GM23248 (cell line): ENCODE data around the gene TSHZ2. TPM values are rescaled to one million over a fixed set of nuclear protein-coding genes. Genes with fewer than 3 reads are reported as not detected.

Source experiments
- DNase-seq: peaks from one replicate; pipeline ENCODE4 v3.0.0-alpha.2; 2015
- H2AFZ ChIP-seq: fragments of 200-600 bp; sonication (generic); 2 replicates; pipeline ENCODE4 v1.6.1; 2016; ENCODE audit warnings: antibody characterized with exemption
- H3F3A ChIP-seq: fragments of 200-600 bp; sonication (generic); 2 replicates; pipeline ENCODE4 v1.6.1; 2016; ENCODE audit warnings: mild to moderate bottlenecking, antibody characterized with exemption, mixed run types; ENCODE audit not compliant: insufficient read depth
- H3K27ac ChIP-seq: fragments of 200-600 bp; sonication (generic); 2 replicates; pipeline ENCODE4 v1.5.1; 2016; ENCODE audit warnings: mild to moderate bottlenecking
- H3K27me3 ChIP-seq: fragments of 200-600 bp; sonication (generic); replicated peaks from 2 replicates; pipeline ENCODE4 v1.6.1; 2016; ENCODE audit warnings: mild to moderate bottlenecking; ENCODE audit not compliant: insufficient read depth
- H3K36me3 ChIP-seq: fragments of 200-600 bp; sonication (generic); 2 replicates; pipeline ENCODE4 v1.6.1; 2016; ENCODE audit warnings: low read depth, mild to moderate bottlenecking
- H3K4me1 ChIP-seq: fragments of 200-600 bp; sonication (generic); 2 replicates; pipeline ENCODE4 v1.6.1; 2016; ENCODE audit warnings: mild to moderate bottlenecking; ENCODE audit not compliant: insufficient read depth
- H3K4me2 ChIP-seq: fragments of 200-600 bp; sonication (generic); one replicate; pipeline ENCODE4 v1.6.1; 2016; ENCODE audit warnings: mild to moderate bottlenecking; ENCODE audit not compliant: unreplicated experiment
- H3K4me3 ChIP-seq: fragments of 200-600 bp; sonication (generic); 2 replicates; pipeline ENCODE4 v1.5.1; 2016; ENCODE audit warnings: mild to moderate bottlenecking
- H3K79me2 ChIP-seq: fragments of 200-600 bp; sonication (generic); 2 replicates; pipeline ENCODE4 v1.6.1; 2016; ENCODE audit warnings: mild to moderate bottlenecking; ENCODE audit not compliant: insufficient read depth
- H3K9ac ChIP-seq: fragments of 200-600 bp; sonication (generic); 2 replicates; pipeline ENCODE4 v1.6.1; 2016; ENCODE audit warnings: mild to moderate bottlenecking
- H3K9me2 ChIP-seq: fragments of 200-600 bp; sonication (generic); 2 replicates; pipeline ENCODE4 v1.6.1; 2016; ENCODE audit warnings: mixed run types, mild to moderate bottlenecking, moderate library complexity; ENCODE audit not compliant: insufficient read depth
- H3K9me3 ChIP-seq: fragments of 200-600 bp; sonication (generic); one replicate; pipeline ENCODE4 v1.6.1; 2017; ENCODE audit warnings: low read depth
- H4K20me1 ChIP-seq: fragments of 200-600 bp; sonication (generic); 2 replicates; pipeline ENCODE4 v1.6.0; 2016; ENCODE audit not compliant: insufficient read depth
- EZH2 ChIP-seq: fragments of 200-600 bp; sonication (generic); IDR thresholded peaks from 2 replicates; pipeline ENCODE4 v1.6.1; 2018; ENCODE audit warnings: antibody characterized with exemption, mild to moderate bottlenecking; ENCODE audit not compliant: insufficient read depth, poor library complexity, severe bottlenecking
- EZH2phosphoT487 ChIP-seq: fragments of 200-600 bp; sonication (generic); IDR thresholded peaks from 2 replicates; pipeline ENCODE4 v1.6.1; 2018; ENCODE audit warnings: antibody characterized with exemption, moderate library complexity, mild to moderate bottlenecking, low read depth; ENCODE audit not compliant: insufficient read depth
- WGBS, 2 experiments: methylation state at CpG; one replicate each; pipeline ENCODE4 v1.1.6; 2015 to 2017; ENCODE audit warnings: low lambda C conversion rate in 2 of 2, low coverage in 1 of 2; ENCODE audit errors: missing lambda C conversion rate in 2 of 2; 5-methylcytosine and 5-hydroxymethylcytosine counted together
- in situ Hi-C: fragments of 300-500 bp; cut with MboI; formaldehyde crosslinking; loops from 2 replicates; pipeline ENCODE4 v1.15.0; 2020
- polyA plus RNA-seq: library from polyadenylated mRNA; unstranded; fragments of >200 nt; fragmentation: Nextera tagmentation; extraction: Ambion mirVana; gene quantifications from 2 replicates; pipeline ENCODE4 v1.2.1, GENCODE V29; 2016
- total RNA-seq: library from RNA; depleted of rRNA; stranded (reverse); fragments of >200 nt; shearing (Covaris generic); gene quantifications from 2 replicates; pipeline ENCODE4 v1.2.3, GENCODE V29; 2014

The TSHZ2 gene
- total and polyA plus RNA-seq, 2 experiments from 2014 or later: 4.5 to 13.4 TPM

- no peak for TF ChIP-seq EZH2phosphoT487
- no peak for TF ChIP-seq EZH2
- Histone ChIP-seq H3K79me2 (no peaks in the 10 kb centered on the region), H3K36me3 (no peaks in the 10 kb centered on the region), H4K20me1 (no peaks in the 10 kb centered on the region), H3K27me3 (no peaks in the 10 kb centered on the region), H3K9me3 (no peaks in the 10 kb centered on the region), H3K4me2 (no peak overlapping the region), H3K27ac (no peak overlapping the region), H2AFZ (no peak overlapping the region), H3F3A (no peaks in the 10 kb centered on the region), H3K9ac (no peak overlapping the region), H3K4me3 (no peak overlapping the region), H3K4me1 (no peaks in the 10 kb centered on the region), H3K9me2 (no peaks in the 10 kb centered on the region)
- in situ Hi-C loops: no loop called here
- no peak for DNase-seq
- WGBS, 2 experiments: 92% methylated on average over 4 of the region's 4 CpGs
Measured at GRCh38 chr20:53180928-53181362, 208.8 kb downstream of the TSHZ2 start.

- no peaks in the 10 kb centered on the region for H3K27me3 ChIP-seq
- in situ Hi-C loops: no loop called here
- no peak overlapping the region for H2AFZ ChIP-seq
- H3K4me2 ChIP-seq: no peak overlapping the region
- no peak for DNase-seq
- no peak overlapping the region for H3K27ac ChIP-seq
- H3F3A ChIP-seq: no peaks in the 10 kb centered on the region
- TF ChIP-seq EZH2: no peak
- no peaks in the 10 kb centered on the region for H3K79me2 ChIP-seq
- no peaks in the 10 kb centered on the region for H3K9me2 ChIP-seq
- H3K36me3 ChIP-seq: no peaks in the 10 kb centered on the region
- no peaks in the 10 kb centered on the region for H4K20me1 ChIP-seq
- no peaks in the 10 kb centered on the region for H3K9me3 ChIP-seq
- 92% methylated on average over 3 of the region's 3 CpGs for WGBS, 2 experiments
- H3K4me3 ChIP-seq: no peak overlapping the region
- no peaks in the 10 kb centered on the region for H3K4me1 ChIP-seq
- H3K9ac ChIP-seq: no peak overlapping the region
Measured at GRCh38 chr20:53181866-53182376, 209.8 kb downstream of the TSHZ2 start.

DNA sequence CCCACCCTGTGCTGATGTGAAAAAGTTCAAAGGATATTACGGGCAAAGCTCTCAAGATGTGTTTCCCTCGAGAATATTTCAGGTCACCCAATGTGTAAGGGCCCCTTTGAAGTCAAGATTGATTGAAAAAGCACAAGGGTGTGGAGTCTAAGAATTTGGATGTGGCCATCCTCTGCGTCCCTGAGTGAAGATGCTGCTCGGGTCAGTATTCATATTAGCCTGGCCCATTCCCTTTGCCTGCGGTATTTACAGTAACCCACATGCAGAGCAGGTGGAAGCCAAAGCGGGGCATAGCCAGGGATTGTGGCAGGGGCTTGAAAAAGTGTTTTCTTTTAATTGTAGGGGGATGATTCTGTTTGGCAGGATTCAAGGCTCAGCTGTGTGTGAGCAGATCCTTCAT, 211.0 kb downstream of the TSHZ2 start:
- Histone ChIP-seq H2AFZ (no peak overlapping the region), H3K79me2 (no peaks in the 10 kb centered on the region), H3F3A (no peaks in the 10 kb centered on the region), H3K4me1 (no peaks in the 10 kb centered on the region), H3K27ac (no peak overlapping the region), H3K36me3 (no peaks in the 10 kb centered on the region), H3K4me2 (no peak overlapping the region), H3K27me3 (no peaks in the 10 kb centered on the region), H3K9ac (no peak overlapping the region), H3K9me2 (no peaks in the 10 kb centered on the region), H3K4me3 (no peak overlapping the region), H4K20me1 (no peaks in the 10 kb centered on the region), H3K9me3 (no peaks in the 10 kb centered on the region)
- no peak for TF ChIP-seq EZH2
- no peak for TF ChIP-seq EZH2phosphoT487
- no peak for DNase-seq
- 90 to 94% methylated on average over 6 of the region's 6 CpGs for WGBS, 2 experiments
- in situ Hi-C loops: no loop called here

DNA sequence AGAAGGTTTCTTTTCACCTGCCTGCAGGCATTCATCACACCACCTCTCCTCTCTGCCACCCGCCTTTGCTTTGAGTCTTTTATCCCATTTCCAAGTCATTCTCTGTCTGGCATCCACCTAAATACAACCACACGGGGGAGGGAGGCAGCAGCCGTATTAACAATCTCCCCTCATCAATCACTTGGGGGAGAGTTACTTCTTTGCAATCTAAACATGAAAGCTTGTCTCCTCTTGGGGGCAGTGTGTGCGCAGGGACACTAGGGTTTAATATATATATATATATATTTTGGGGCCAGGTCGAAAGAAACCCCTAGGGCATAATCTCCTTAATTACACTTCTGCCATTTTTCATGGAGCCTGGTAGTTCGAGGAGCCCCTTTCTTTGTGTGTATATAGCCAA, 214.5 kb downstream of the TSHZ2 start:
- Histone ChIP-seq H3K9me2 (no peaks in the 10 kb centered on the region), H3K4me1 (no peaks in the 10 kb centered on the region), H3K9me3 (no peaks in the 10 kb centered on the region), H3K4me3 (no peak overlapping the region), H3K9ac (no peak overlapping the region), H2AFZ (no peak overlapping the region), H3K27ac (no peak overlapping the region), H3K36me3 (no peaks in the 10 kb centered on the region), H4K20me1 (no peaks in the 10 kb centered on the region), H3K4me2 (no peak overlapping the region), H3K79me2 (no peaks in the 10 kb centered on the region), H3K27me3 (no peaks in the 10 kb centered on the region), H3F3A (no peaks in the 10 kb centered on the region)
- in situ Hi-C loops: no loop called here
- no peak for TF ChIP-seq EZH2
- TF ChIP-seq EZH2phosphoT487: no peak
- 83% methylated on average over 6 of the region's 6 CpGs for WGBS, 2 experiments
- DNase-seq: no peak
